ENCODE data around the gene MED27.

- TF ChIP-seq EP300 (IDR thresholded peaks at IDR 0.05; ENCODE audit: borderline replicate concordance in 1 of 2, control insufficient read depth in 1 of 2, low read depth in 2 of 2, low read length in 2 of 2) = no peak
- TF ChIP-seq YY1 (IDR thresholded peaks at IDR 0.05; ENCODE audit: low read depth, low read length) = no peak
- TF ChIP-seq, protein P1, sequence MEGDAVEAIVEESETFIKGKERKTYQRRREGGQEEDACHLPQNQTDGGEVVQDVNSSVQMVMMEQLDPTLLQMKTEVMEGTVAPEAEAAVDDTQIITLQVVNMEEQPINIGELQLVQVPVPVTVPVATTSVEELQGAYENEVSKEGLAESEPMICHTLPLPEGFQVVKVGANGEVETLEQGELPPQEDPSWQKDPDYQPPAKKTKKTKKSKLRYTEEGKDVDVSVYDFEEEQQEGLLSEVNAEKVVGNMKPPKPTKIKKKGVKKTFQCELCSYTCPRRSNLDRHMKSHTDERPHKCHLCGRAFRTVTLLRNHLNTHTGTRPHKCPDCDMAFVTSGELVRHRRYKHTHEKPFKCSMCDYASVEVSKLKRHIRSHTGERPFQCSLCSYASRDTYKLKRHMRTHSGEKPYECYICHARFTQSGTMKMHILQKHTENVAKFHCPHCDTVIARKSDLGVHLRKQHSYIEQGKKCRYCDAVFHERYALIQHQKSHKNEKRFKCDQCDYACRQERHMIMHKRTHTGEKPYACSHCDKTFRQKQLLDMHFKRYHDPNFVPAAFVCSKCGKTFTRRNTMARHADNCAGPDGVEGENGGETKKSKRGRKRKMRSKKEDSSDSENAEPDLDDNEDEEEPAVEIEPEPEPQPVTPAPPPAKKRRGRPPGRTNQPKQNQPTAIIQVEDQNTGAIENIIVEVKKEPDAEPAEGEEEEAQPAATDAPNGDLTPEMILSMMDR (IDR thresholded peaks at IDR 0.05 in 2 of 3, conservative IDR thresholded peaks at IDR 0.05 in 1 of 3; ENCODE audit: control insufficient read depth in 2 of 3, extremely low read depth in 1 of 3, insufficient read depth in 1 of 3, low read depth in 3 of 3, low read length in 3 of 3) = no peak
- TF ChIP-seq SREBF2 (IDR thresholded peaks at IDR 0.05; ENCODE audit: low read length) = no peak
- TF ChIP-seq, protein P2, sequence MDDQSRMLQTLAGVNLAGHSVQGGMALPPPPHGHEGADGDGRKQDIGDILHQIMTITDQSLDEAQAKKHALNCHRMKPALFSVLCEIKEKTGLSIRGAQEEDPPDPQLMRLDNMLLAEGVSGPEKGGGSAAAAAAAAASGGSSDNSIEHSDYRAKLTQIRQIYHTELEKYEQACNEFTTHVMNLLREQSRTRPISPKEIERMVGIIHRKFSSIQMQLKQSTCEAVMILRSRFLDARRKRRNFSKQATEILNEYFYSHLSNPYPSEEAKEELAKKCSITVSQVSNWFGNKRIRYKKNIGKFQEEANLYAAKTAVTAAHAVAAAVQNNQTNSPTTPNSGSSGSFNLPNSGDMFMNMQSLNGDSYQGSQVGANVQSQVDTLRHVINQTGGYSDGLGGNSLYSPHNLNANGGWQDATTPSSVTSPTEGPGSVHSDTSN (IDR thresholded peaks at IDR 0.05; ENCODE audit: insufficient replicate concordance, low read depth, low read length) = no peak
- no peak for TF ChIP-seq MXI1 (IDR thresholded peaks at IDR 0.05; ENCODE audit: low read depth, low read length)
These were observed 116.3 kb downstream of the MED27 start for GRCh38 chr9:131963072-131964030.
